MM.1S (cell line): ENCODE results near the gene PYGL.

Experiments used
- EZH2 ChIP-seq: fragments of 300-600 bp; sonication (generic); optimal IDR thresholded peaks from 2 replicates; pipeline ENCODE3; 2017; ENCODE audit warnings: low read depth, mild to moderate bottlenecking, antibody characterized with exemption, low read length, mixed read lengths
- EZH2phosphoT487 ChIP-seq: fragments of 300-600 bp; sonication (generic); IDR thresholded peaks from 2 replicates; pipeline ENCODE4 v1.6.1; 2018; ENCODE audit warnings: antibody characterized with exemption, low read length
- TF ChIP-seq, protein P1 (sequence below): fragments of 300-600 bp; sonication (generic); IDR thresholded peaks from 2 replicates; pipeline ENCODE4 v1.5.1; 2016; ENCODE audit warnings: antibody characterized with exemption, low read length, mixed read lengths

DNA sequence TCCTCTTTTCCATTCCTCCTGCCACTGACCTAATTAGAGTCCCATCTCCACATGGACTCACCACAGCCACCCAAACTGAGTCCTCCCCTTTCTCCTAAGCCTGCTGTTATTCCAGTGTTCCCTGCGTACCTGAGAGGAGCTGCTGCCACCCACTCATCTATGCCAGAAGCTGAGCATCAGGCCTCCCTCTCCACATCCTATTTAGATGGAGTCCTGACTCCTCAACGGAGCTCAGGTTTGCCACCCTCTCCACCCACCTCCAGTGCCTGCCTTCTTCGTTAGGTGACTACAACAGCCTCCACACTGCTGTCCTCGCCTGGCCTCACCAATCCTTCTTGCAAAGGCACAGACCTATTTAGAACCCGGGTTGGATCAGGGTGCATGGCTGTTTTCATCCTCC lies 87.6 kb downstream of the PYGL start:
- TF ChIP-seq, protein P1, sequence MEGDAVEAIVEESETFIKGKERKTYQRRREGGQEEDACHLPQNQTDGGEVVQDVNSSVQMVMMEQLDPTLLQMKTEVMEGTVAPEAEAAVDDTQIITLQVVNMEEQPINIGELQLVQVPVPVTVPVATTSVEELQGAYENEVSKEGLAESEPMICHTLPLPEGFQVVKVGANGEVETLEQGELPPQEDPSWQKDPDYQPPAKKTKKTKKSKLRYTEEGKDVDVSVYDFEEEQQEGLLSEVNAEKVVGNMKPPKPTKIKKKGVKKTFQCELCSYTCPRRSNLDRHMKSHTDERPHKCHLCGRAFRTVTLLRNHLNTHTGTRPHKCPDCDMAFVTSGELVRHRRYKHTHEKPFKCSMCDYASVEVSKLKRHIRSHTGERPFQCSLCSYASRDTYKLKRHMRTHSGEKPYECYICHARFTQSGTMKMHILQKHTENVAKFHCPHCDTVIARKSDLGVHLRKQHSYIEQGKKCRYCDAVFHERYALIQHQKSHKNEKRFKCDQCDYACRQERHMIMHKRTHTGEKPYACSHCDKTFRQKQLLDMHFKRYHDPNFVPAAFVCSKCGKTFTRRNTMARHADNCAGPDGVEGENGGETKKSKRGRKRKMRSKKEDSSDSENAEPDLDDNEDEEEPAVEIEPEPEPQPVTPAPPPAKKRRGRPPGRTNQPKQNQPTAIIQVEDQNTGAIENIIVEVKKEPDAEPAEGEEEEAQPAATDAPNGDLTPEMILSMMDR = no peak
- TF ChIP-seq EZH2phosphoT487 (no peak), EZH2 (no peak)
